HEK293 (cell line): ENCODE measurements around the gene RTBDN.
A peak's percentile ranks its signal among the peaks of the same experiment; 100 is the strongest.

Experiments used
- AEBP2 ChIP-seq: fragments of 450-650 bp; formaldehyde crosslinking; IDR thresholded peaks from 2 replicates; pipeline ENCODE4 v1.5.1; 2016; ENCODE audit warnings: missing biosample characterization, missing genetic modification characterization, borderline replicate concordance
- GLI2 ChIP-seq: fragments of 450-650 bp; formaldehyde crosslinking; IDR thresholded peaks from 2 replicates; pipeline ENCODE4; 2017; ENCODE audit warnings: missing biosample characterization, missing genetic modification characterization, low read depth, borderline replicate concordance
- GLIS1 ChIP-seq: fragments of 450-650 bp; formaldehyde crosslinking; IDR thresholded peaks from 2 replicates; pipeline ENCODE4 v1.5.1; 2016; ENCODE audit warnings: missing biosample characterization, missing genetic modification characterization
- KLF16 ChIP-seq: fragments of 450-650 bp; formaldehyde crosslinking; IDR thresholded peaks from 2 replicates; pipeline ENCODE4 v1.5.1; 2017; ENCODE audit warnings: missing biosample characterization, missing genetic modification characterization
- KLF8 ChIP-seq: fragments of 450-650 bp; formaldehyde crosslinking; IDR thresholded peaks from 2 replicates; pipeline ENCODE4 v1.5.1; 2016; ENCODE audit warnings: missing biosample characterization, missing genetic modification characterization
- KLF9 ChIP-seq: fragments of 450-650 bp; formaldehyde crosslinking; IDR thresholded peaks from 2 replicates; pipeline ENCODE4 v1.5.1; 2016; ENCODE audit warnings: missing biosample characterization, missing genetic modification characterization, low read depth
- MYNN ChIP-seq: fragments of 450-650 bp; formaldehyde crosslinking; IDR thresholded peaks from 2 replicates; pipeline ENCODE4 v1.5.1; 2016; ENCODE audit warnings: missing biosample characterization, missing genetic modification characterization, borderline replicate concordance
- PRDM4 ChIP-seq: fragments of 450-650 bp; formaldehyde crosslinking; IDR thresholded peaks from 2 replicates; pipeline ENCODE4 v1.5.1; 2017; ENCODE audit warnings: missing biosample characterization, missing genetic modification characterization
- ZBTB48 ChIP-seq: fragments of 450-650 bp; formaldehyde crosslinking; IDR thresholded peaks from 2 replicates; pipeline ENCODE4 v1.5.1; 2016; ENCODE audit warnings: missing biosample characterization, missing genetic modification characterization
- ZNF138 ChIP-seq: fragments of 450-650 bp; formaldehyde crosslinking; IDR thresholded peaks from 2 replicates; pipeline ENCODE4 v1.5.1; 2016; ENCODE audit warnings: missing biosample characterization, missing genetic modification characterization, borderline replicate concordance
- ZNF184 ChIP-seq: fragments of 450-650 bp; IDR thresholded peaks from 2 replicates; pipeline ENCODE4 v1.5.1; 2018; ENCODE audit warnings: missing biosample characterization, mild to moderate bottlenecking, missing genetic modification characterization
- ZNF280D ChIP-seq: fragments of 450-650 bp; formaldehyde crosslinking; IDR thresholded peaks from 2 replicates; pipeline ENCODE4 v1.5.1; 2016; ENCODE audit warnings: missing biosample characterization, missing genetic modification characterization
- ZNF341 ChIP-seq: fragments of 450-650 bp; formaldehyde crosslinking; IDR thresholded peaks from 2 replicates; pipeline ENCODE4; 2016; ENCODE audit warnings: low read depth, missing biosample characterization, missing genetic modification characterization
- ZNF518A ChIP-seq: fragments of 450-650 bp; formaldehyde crosslinking; conservative IDR thresholded peaks from 2 replicates; pipeline ENCODE4 v1.5.1; 2016; ENCODE audit warnings: low read depth, missing biosample characterization, missing genetic modification characterization
- ZNF629 ChIP-seq: fragments of 450-650 bp; formaldehyde crosslinking; IDR thresholded peaks from 2 replicates; pipeline ENCODE4 v1.5.1; 2017; ENCODE audit warnings: missing biosample characterization, missing genetic modification characterization
- ZNF639 ChIP-seq: fragments of 450-650 bp; formaldehyde crosslinking; IDR thresholded peaks from 2 replicates; pipeline ENCODE4 v1.5.1; 2016; ENCODE audit warnings: missing biosample characterization, missing genetic modification characterization
- TF ChIP-seq, protein P1 (sequence below): fragments of 450-650 bp; formaldehyde crosslinking; IDR thresholded peaks from 2 replicates; pipeline ENCODE4 v1.5.1; 2016; ENCODE audit warnings: missing biosample characterization, missing genetic modification characterization
- TF ChIP-seq, protein P2 (sequence below): fragments of 450-650 bp; formaldehyde crosslinking; optimal IDR thresholded peaks from 2 replicates; pipeline ENCODE3; 2016; ENCODE audit warnings: missing biosample characterization, mild to moderate bottlenecking, missing genetic modification characterization

RTBDN gene

GRCh38 chr19:12825254-12826131, 8.9 kb downstream of the RTBDN start (continued):
- TF ChIP-seq AEBP2 (no peak), KLF8 (tag by site-specific recombination) (peak; percentile 8; the same call in 1 of the 2 replicates), GLI2 (no peak), ZNF639 (tag by site-specific recombination) (no peak), KLF16 (peak; percentile 50; the same call in 1 of the 2 replicates), ZNF341 (tag by site-specific recombination) (peak; percentile 51), PRDM4 (tag by site-specific recombination) (no peak), ZNF184 (no peak), MYNN (no peak), ZNF280D (no peak), ZNF629 (no peak), ZNF138 (no peak), ZBTB48 (peak; percentile 64), GLIS1 (tag by site-specific recombination) (no peak), ZNF518A (tag by site-specific recombination) (no peak), KLF9 (tag by site-specific recombination) (peak; percentile 82)
- TF ChIP-seq, protein P1, sequence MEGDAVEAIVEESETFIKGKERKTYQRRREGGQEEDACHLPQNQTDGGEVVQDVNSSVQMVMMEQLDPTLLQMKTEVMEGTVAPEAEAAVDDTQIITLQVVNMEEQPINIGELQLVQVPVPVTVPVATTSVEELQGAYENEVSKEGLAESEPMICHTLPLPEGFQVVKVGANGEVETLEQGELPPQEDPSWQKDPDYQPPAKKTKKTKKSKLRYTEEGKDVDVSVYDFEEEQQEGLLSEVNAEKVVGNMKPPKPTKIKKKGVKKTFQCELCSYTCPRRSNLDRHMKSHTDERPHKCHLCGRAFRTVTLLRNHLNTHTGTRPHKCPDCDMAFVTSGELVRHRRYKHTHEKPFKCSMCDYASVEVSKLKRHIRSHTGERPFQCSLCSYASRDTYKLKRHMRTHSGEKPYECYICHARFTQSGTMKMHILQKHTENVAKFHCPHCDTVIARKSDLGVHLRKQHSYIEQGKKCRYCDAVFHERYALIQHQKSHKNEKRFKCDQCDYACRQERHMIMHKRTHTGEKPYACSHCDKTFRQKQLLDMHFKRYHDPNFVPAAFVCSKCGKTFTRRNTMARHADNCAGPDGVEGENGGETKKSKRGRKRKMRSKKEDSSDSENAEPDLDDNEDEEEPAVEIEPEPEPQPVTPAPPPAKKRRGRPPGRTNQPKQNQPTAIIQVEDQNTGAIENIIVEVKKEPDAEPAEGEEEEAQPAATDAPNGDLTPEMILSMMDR (tag by site-specific recombination) = no peak
- TF ChIP-seq, protein P2, sequence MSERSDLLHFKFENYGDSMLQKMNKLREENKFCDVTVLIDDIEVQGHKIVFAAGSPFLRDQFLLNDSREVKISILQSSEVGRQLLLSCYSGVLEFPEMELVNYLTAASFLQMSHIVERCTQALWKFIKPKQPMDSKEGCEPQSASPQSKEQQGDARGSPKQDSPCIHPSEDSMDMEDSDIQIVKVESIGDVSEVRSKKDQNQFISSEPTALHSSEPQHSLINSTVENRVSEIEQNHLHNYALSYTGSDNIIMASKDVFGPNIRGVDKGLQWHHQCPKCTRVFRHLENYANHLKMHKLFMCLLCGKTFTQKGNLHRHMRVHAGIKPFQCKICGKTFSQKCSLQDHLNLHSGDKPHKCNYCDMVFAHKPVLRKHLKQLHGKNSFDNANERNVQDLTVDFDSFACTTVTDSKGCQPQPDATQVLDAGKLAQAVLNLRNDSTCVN (tag by site-specific recombination) = peak; percentile 31
